NCI-H2029 (cell line): ENCODE data around the gene DICER1.

Source experiments
- DNase-seq: peaks from one replicate; lab custom pipeline; 2025; lab: John Stamatoyannopoulos, UW

Gene DICER1

DNA sequence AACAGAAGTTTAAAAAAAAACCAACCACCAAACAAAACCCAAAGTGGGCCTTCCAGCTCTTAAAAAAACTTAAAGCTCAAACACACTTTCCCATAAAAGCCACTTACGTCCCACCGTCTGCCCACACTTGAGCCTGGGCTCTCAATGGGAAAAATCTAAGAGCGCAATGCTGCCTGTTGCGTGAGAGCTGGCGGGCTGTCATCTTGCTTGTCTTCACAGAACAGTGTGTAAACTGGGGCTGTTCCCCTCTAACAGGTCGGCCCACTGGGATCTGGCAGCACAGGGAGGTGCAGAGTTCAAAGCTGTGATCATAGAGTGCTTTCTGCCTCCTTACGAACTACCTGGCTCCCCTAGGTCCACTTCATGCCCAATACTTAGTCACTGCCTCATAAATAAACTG is 80.0 kb downstream of the DICER1 start:
- DNase-seq, result no peak

DNA sequence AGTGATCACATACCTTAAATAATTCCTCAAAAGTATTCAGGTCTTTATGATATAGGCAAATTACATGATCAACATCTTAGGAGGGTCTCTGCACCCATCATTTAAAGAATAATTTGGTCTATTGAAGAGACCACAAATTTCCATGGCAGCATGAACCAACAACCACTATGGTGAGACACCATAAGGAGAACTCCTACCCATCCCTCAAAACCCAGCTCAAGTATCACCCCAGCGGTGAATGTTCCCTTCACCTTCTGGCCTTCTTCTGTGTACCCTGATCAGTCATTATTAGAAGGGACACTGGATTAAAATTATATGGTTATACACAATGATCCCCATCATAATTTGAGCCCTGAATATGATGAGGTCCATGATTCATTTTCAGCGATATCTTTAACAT is 81.5 kb downstream of the DICER1 start:
- no peak for DNase-seq

DNA sequence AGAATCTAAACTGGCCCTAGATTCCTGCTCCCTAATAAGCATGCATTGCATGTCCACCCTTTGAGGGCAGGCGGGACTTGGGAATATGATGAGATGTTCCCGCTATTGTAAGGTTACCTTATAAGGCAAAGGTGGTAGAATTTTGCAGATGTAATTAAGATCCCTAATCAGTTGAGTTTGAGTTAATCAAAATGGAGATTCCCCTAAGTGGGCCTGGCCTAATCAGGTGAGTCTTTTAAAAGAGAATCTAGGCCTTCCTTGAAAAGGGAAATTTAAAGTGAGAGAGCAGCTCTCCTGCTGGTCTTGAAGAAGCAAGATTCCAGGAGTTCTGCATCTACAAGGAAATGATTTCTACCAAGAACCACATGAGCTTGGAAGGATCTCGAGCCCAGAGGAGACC is 83.4 kb downstream of the DICER1 start:
- DNase-seq, result no peak

DNA sequence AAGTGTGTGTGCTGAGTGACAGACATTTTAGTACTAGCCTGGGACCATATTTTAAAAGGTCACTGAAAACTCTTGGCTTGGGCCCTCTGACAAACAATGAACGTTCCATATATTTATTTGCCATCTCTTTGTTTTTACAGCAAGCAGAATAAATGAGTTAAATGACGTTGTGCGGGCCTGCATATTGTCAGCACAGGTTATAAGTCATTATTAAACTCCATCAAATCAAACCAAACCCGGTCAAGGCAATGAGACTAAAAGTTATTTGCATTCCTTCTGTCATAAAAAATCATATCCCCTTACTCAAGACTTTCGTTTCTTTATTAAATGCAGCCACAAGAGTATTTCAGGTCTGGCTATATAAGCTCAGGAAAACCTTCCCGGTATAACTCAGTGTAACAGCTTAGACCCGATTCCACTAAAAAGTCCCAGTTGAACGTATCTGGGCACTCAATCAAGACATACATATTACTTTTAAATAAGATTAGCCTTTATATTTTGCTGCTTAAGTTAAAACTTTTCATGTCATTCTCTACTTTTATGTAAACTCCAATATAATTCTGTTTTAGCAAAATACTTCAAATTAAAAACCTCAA is 84.9 kb downstream of the DICER1 start:
- no peak for DNase-seq

DNA sequence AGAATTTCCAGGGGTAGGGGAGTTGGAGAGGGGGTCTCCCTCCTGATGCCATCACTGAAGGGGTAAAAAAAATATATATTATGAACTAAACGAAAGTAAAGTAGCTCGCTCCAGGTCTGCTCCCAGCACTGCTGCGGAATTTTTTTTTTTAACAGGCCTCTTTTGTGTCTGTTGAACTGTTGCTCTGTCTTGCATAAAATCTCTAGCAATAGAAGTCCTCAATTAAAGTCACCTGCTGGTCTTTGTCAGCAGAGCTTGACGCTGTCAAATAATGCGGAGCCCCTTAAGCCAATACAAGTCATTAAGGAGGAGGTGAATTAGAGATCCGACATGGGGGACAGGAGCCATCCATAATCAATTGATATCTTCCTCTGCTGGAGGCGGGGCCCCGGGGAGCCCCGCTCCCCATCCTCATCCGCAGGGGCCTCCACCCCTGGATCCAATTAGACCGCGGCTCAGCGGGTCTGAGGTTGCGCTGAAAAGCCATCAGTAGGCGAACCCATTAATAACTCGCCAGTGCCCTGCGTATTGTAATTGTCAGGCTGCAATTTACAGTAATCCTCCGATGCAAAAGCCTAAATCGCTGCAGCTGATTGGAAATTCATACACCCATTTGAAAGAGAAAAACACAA is 85.6 kb downstream of the DICER1 start:
- DNase-seq, result no peak

DNA sequence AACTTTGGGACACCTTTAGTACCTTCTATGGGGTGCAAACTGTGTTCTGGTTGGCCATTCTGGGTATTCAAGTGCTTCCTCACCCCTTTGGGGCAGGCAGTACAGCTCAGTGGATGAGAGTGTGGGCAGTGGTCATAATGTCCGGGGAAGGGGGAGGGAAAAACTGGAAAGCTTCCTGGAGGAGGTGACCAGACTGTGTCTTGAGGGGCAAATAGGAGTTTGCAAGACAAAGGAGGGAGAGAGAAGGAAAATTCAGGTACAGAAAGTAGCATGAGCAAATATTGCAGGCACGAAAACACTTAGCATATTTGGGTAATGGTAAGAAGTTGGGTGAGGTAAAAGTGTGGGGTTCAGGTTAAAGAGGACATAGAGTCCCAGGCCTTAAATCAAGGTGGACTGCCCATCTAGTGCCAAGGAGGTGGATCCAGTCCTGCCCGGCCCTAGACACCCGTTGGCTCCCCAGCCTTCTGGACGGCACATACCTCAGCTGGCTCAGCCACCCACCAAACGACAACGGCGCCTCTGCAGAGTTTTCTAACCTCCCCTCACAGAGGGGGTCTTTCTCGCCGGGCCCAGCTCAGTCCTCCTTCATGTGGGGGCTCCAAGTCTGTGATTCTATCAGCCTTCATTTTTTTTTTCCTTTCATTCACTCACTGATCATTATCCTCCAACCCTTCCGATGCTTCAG is 86.4 kb downstream of the DICER1 start:
- DNase-seq, result no peak

DNA sequence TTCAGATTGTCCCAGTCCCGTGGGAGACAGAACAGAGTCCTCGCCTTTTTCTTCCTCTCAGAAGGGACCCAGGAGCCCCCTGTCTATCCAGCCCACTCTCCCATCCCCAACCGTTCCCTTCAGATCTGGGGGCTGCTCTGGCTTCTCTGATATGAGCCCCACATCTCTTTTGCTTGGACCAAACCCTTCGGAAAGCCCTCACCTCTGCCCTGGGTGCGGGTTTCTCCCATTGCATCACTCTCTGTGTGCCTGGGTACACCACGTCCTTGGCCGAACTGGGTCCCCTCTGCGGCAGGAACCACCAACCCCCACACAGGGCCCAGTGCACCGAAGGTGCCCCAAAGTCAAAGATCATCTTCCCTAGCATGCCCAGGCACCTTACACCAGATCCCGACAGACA is 87.8 kb downstream of the DICER1 start:
- no peak for DNase-seq

DNA sequence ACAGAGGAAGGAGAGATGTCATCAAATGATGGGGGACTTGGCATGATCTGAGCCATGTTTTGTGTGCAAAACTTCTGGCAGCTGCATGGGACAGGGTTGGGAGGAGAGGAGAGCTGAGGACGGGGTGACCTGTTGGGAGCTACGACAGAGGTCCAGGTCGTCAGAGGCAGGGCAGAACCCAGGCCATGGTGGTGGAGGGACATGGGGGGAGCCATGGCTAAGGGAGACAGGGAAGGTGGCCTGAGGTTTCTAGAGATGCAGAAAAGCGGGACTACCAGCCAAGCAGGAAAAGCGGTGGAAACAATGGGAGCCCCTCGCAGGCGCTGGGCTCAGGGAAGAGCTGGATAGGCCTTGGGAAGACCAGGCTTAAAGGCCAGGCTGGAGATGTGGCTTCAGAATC is 88.3 kb downstream of the DICER1 start:
- DNase-seq, result no peak

DNA sequence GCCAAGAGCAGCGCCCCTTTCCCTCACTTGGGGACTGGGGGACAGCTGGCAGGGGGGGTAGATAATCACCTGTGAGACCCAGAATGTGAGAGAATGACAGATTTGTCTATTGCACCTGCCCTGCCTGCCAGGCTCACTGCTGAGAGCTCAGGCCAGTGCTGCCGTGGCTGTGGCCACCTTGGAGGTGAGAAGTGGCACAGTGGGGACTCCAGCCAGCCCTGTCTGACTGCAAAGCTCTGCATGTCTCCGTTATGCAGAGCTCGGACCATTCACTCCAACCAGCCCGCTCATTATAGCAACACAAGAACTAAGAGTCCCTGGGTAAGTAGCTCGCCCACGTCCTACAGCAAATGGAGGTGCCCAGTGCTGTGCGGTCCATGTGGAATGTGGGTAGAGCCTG is 88.8 kb downstream of the DICER1 start:
- DNase-seq, result no peak

DNA sequence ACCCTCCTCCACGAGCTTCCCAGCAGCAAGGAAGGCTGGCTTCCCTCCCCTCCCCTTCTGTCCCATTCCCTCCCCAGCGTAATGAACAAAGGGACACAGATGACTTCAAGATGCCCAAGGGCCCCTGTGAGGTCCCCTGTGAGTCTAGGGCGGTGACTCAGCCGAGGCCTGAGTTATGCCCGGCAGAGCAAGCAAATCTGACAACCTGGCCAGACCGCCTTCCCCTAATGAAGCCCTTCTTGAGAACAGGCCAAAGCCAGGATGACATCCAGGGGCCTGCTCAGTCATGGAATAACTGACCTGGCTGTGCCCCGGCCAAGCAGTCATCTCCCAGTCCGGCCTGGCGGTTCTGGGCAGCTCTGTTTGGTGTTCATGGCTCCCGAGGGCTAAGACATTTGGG is 89.2 kb downstream of the DICER1 start:
- no peak for DNase-seq

DNA sequence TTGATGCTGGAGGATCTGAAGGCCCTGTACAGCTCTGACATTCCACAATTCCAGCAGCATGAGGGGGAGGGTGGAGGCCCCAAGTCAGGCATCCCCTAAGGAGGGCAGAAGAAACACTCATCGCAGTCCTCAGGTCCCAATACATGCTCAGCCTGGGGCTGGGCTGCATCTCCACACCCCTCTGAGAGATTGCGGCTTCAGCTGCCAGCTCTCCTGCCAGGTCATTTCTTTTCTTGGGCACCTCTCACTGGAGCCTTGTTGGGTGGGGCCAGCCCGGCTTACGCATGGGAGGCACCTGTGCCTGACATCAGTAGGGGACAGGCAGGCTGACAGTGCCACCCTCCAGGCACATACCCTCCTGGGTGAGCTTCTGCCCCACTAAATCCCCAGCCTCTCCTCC is 89.8 kb downstream of the DICER1 start:
- no peak for DNase-seq

DNA sequence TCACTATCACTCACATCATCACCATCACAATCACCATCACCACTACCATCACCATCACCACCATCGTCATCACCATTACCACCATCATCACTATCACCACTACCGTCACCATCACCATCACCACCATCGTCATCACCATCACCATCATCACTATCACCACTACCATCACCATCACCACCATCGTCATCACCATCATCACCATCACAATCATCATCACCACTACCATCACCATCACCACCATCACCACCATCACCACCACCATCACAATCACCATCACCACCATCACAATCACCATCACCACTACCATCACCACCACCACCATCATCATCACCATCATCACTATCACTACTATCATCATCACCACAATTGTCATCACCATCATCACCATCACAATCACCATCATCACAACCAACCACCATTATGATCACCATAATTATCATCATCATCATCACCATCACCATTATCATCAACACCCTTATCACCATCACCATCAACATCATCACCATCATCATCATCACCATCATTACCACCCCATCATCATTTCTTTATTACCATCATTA is 90.8 kb downstream of the DICER1 start:
- DNase-seq, result no peak

DNA sequence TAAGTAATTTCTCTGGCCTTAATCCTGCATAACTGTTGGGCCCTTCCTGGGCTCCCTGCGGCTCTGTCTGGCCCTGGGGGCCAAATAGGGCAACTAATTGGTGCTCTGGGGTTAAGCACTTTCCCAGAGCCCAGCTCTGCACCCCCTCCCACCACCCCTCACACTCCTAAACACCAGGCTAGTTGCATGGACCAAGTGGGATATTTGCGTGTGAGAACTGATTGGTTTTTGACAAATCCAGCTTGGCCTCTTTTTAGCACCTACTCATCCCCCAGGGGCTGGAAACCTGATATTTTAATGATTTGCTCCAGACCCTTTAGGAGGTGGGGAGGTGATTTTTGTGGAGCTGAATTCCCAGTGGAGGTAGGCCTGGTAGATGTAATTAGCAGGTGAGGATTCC is 91.9 kb downstream of the DICER1 start:
- DNase-seq, result no peak

DNA sequence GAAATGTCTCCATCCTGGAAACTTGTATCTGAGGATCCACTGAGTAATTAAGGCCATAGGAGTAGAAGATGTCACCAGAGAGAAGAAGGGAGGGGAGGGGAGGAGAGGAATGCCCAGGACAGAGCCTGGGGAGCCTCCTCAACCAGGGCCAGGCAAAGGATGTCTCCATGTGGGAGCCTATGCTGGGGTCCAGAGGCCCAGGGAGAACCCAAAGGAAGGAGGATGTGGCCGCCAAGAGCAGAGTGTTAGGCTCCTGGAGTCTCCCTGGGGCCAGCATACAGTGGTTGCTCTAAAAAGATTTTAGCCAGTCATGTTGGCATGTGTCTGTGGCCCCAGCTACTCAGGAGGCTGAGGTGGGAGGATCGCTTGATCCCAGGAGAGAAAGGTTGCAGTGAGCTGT is 92.6 kb downstream of the DICER1 start:
- no peak for DNase-seq

DNA sequence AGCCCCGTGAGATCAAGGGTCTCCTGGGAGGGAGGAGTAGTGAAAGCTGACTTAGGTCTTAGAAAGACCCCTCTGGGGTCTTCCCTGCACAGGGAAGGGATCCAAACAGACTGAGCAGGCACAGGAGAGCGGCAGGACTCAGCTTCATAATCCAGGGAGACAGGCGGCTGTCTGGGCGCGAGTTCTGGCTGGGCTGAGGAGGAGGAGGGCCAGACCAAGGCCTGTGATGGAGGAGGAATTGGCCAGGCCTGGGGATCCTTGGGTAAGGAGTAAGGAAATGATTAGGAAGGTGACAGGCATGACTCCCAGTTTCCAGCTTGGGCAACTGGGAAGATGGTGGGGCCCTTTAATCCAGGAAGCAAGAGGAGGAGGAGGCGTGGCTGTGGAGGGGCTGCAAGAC is 93.1 kb downstream of the DICER1 start:
- DNase-seq, result no peak

DNA sequence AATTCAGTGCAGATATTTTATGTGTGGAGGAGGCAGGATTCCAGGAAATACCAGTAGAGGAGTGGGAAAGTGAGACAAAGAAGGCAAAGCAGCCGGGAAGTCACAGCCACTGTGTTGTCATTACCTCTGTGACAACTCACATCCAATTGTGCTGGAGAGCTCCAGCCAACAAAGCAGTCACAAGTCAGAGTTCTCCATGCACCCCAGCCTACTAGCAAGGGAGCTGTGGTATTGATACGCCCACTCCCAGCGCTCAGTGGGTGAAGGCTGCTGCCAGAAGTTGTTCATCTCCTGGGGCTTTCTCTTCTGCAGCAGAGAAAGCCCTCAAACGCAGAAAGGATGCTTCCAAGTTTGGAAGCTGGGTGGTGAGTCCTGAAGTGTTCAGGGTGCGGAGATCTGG is 93.9 kb downstream of the DICER1 start:
- no peak for DNase-seq

DNA sequence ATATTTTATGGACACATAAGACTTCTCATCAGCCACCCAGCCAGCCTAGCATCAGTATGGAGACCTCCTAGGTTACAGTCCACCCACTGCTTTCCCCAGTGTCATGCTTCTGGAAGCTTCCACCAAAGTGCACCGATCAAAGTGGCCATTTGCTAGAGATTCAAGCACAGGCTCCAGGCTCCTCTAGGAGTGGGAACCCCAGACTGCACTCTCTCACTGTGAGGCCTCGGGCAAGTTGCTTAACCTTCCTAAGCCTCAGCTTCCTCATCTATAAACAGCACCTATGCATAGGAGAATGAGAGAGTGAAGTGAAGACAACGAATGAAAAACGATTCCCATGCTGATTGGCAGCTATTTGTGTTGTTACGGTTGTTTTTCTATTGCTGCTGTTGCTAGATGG is 94.4 kb downstream of the DICER1 start:
- DNase-seq, result no peak

DNA sequence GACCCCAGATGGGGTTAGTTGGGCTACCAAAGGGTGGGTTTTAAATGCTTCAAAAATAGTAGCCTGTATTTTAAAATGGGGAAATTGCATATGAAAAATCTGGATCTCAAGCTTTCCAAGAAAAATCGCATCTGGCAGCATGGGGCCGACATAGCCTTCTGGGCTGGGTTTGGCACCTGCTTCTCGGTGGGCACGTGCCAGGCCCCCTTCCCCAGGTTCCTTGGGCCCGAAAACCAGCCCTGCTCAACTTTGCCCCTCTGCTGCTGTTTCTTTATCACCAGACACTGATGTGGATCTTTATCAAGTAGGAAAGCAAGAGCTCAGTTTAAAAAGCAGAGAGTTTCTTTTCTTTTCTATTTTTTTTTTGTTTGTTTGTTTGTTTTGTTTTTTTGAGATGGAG is 95.1 kb downstream of the DICER1 start:
- DNase-seq, result no peak

DNA sequence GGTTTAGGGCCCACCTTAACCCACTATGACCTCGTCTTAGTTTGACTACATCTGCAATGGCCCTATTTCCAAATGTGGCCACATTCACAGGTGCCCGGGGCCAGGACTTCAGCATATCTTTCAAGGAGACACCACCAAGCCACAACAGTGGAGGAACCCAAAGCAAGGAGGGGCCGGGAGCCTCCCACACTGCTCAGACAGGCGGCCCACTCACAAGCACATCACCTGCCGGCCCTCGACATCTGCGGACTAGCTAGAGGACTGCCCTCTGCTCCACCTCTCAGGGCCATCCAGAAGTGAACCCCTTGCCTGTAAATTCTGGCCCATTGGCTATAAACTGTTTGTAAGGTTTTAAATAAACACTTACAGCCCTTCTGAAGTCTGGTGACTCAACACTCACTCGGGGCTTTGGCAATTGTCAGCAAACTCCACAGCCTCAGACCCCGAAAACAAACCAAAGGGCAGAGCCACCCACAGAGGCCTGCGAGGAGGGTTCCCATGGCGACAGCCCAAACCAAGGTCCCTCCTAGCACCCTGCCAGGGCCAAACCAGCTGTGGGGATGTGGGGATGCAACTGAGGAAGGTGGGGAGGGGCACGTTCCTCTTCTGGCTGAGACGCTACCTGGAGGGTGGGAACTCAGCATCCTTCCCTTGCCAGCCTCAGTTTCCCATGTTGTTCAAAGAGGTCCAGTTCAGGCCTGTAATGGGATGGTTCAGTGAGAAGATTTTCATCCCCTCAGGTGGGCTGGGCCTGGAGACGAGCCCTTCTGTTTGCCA is 95.8 kb downstream of the DICER1 start:
- DNase-seq, result no peak

DNA sequence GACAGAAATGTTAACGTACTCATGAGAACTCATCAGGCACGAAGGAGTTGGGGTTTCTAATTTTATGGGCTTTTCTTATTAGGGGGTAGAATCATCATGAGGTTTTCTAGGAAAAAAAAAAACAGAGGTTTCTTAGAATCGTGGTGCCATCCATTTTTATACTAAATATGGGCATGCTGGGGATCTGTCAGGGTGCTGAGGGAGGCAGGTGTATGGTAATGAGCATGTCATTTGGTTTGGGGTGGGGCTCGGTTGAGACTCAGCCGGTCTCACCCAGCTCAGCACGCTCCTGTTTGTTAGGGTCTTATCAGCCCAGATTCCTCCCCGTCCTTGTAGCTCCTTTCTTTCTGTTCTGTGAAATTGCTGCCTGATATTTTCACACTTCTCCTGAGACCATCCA is 98.2 kb downstream of the DICER1 start:
- DNase-seq, result no peak

DNA sequence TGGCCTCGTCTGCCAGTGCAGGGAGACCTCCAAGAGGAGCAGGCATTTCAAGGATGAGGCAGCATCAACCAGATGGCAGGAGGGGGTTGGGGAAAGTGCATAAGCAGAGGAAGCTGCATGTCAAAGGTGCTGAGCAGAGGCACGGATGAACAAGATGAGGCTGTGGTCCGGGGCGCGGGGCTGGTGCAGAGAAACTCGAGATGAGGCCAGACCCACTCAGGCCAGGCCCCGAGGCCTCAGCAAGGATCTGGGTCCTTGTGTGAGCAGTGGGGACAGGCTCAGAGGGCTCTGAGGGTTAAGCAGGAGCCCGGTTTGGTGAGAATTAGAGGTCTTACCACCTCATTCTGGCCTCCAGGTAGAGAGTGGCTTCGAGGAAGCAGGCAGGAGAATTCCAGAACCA is 98.8 kb downstream of the DICER1 start:
- no peak for DNase-seq

DNA sequence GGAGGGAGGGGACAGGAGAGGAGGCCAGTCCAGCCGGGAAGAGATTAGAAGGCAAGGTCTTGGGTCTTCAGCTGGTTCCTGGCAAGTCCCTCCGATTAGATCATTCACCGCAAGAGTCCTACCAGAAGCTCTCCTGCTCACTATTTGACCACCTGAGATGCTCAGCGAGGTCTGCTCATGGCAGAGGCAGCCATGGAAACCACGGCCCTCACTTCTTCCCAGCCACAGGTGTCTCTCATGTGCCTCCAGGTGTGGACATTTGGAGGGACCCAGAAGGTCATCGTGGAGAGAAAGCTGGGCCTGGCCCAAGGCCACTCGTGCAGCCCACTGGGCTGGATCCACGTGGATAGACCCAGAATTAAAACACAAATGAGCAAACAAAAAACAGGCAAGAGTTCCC is 99.5 kb downstream of the DICER1 start:
- DNase-seq, result no peak

DNA sequence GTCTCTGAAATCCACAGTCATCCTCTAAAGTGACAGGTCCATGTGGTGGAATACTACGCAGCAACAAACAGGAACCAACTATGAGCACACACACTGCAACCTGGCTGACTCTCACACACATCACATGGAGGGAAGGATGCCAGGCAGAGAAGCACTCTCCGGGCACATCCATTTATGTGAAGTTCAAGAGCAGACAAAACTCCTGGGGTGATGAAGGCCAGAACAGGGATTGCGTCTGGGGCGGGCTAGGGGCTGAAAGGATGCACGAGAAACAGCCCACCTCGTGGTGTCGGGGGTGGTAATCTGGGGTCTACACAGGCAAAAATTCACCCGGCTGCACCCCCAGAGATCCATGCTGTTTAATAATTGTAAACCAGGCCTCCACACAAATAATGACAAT is 100.2 kb downstream of the DICER1 start:
- DNase-seq, result no peak
